SK-N-MC (cell line): ENCODE results near the gene SLC43A3.

Source experiments
- EZH2 ChIP-seq: fragments of 200-600 bp; sonication (generic); IDR thresholded peaks from one replicate; pipeline ENCODE4 v1.6.1; 2017; ENCODE audit warnings: antibody characterized with exemption
- POLR2AphosphoS5 ChIP-seq: IDR thresholded peaks from 2 replicates; pipeline ENCODE4 v1.6.1; 2012; ENCODE audit warnings: mild to moderate bottlenecking, low read depth, low read length, borderline replicate concordance

GRCh38 chr11:57374966-57375365 lies 52.0 kb downstream of the SLC43A3 start:
- TF ChIP-seq EZH2 (no peak), POLR2AphosphoS5 (no peak)
